Activated naive CD4-positive, alpha-beta T cell treated with anti-CD3 and anti-CD28 coated beads, Interleukin-2, amount 50 U/mL, for 24 hours (primary cell): Measurements from ENCODE around the gene CTDP1.

Experiments used
- H3K27ac Mint-ChIP-seq: one replicate; pipeline ENCODE4 v1.8.0; 2021; ENCODE audit warnings: mild to moderate bottlenecking, mixed read lengths
- H3K27me3 Mint-ChIP-seq: one replicate; pipeline ENCODE4 v1.8.0; 2021; ENCODE audit warnings: mixed read lengths
- H3K36me3 Mint-ChIP-seq: one replicate; pipeline ENCODE4 v1.8.0; 2021; ENCODE audit warnings: mixed read lengths
- H3K4me1 Mint-ChIP-seq: one replicate; pipeline ENCODE4 v1.8.0; 2021; ENCODE audit warnings: mixed read lengths
- H3K4me3 Mint-ChIP-seq: one replicate; pipeline ENCODE4 v1.8.0; 2021; ENCODE audit warnings: mild to moderate bottlenecking, mixed read lengths
- H3K9me3 Mint-ChIP-seq: one replicate; pipeline ENCODE4 v1.8.0; 2021; ENCODE audit warnings: mixed read lengths

The CTDP1 gene

DNA sequence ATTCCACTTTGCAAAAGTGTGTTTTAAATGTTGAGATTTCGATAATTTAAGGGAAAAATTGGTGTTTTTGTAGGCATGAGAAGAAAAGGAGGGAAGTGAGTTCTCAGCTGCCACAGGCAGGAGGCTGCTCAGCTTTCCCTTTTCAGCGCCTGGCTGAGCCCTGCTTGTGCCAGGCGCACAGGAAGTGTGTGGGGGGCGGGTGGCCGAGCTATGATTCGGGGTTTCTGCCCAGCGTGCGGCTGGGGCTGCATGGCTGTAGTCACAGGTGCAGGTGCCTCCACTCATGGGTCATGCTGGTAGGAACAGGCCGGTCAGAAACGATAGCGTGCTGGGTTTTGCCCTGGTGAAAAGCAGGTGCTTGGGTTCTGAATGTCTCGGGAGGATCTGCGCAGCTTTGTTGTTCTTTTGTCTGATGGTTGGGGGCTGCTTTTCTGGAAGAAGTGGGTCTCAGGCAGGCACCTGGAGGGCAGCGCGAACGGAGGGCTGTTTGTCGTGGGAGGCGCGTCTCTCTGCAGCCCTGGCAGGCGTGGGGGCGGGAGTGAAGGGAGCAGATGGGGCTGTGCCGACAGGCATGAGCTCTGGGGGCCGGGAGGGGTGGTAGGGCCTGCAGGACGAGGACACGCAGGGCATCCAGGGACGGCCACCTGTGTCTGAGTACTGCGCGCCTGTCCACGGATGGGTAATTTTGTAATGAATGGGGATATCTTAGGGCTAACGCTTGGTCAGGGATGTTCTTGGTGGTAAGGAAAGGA is 120.2 kb downstream of the CTDP1 start:
- Mint-ChIP-seq H3K4me3 (peak overlapping the region; percentile 33), H3K4me1 (peaks cover 20% of the 10 kb centered on the region), H3K27me3 (peaks cover 27% of the 10 kb centered on the region), H3K9me3 (no peaks in the 10 kb centered on the region), H3K36me3 (no peaks in the 10 kb centered on the region), H3K27ac (no peak overlapping the region)

DNA sequence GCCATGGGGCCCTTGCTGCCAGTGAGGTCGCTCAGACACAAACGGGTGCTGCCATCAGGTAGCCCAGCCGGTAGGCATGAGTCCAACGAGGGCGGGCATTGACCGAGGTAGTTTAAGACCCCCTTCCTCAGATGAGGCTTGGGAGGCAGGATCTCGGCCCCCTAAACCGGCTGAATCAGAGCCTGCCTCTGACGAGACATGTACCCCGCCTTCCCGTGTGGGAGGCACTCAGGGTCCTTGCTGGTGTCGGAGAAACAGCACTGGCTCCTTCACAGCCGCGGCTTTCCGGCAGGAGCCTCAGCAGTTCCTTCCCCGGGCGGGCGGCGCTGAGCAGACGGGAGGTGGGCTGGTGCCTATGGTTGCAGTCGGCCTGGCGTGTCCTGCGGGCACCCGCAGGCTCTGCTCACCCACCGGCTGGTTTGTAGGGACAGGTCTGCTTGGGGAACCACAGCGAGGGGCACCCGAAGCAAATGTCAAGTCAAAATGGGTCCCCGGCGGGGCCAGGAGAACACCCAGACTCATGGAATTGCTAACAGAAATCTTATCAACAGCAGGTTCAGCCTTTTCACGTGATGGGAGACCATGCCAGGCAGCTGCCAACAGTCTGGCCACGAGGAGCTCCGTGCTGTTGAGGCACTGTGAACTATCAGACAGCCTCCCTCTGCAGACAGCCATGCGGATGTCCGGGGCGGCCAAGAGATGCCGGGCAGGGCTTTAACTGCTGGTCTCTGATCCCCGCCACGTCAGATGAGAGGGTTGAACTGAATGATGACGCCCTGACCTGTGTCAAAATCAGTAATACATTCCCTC is 121.0 kb downstream of the CTDP1 start:
- no peaks in the 10 kb centered on the region for H3K36me3 Mint-ChIP-seq
- peaks cover 20% of the 10 kb centered on the region for H3K4me1 Mint-ChIP-seq
- no peaks in the 10 kb centered on the region for H3K9me3 Mint-ChIP-seq
- no peak overlapping the region for H3K4me3 Mint-ChIP-seq
- H3K27me3 Mint-ChIP-seq = peaks cover 23% of the 10 kb centered on the region
- no peak overlapping the region for H3K27ac Mint-ChIP-seq

DNA sequence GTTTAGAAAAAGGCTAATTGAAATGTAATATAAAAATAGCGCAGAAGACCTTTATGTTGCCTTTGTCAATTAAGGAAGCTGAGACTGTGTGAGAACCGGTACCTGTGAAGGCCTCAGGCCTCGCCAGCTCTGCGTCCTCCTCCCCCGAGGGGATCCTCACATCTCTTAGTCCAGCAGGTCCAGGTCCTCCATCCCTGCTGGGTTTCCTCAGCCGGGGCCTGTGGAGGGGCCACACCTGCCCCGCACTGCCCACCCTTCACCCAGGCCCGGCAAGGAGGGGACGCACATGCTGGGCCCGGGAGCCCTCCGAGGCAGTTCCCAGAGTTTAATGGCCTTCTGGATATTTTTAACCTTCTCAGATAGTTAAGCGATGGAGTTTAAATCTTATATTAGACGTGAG is 121.6 kb downstream of the CTDP1 start:
- no peaks in the 10 kb centered on the region for H3K36me3 Mint-ChIP-seq
- H3K27me3 Mint-ChIP-seq = peaks cover 23% of the 10 kb centered on the region
- no peak overlapping the region for H3K27ac Mint-ChIP-seq
- H3K4me1 Mint-ChIP-seq = peaks cover 20% of the 10 kb centered on the region
- H3K9me3 Mint-ChIP-seq = no peaks in the 10 kb centered on the region
- no peak overlapping the region for H3K4me3 Mint-ChIP-seq

DNA sequence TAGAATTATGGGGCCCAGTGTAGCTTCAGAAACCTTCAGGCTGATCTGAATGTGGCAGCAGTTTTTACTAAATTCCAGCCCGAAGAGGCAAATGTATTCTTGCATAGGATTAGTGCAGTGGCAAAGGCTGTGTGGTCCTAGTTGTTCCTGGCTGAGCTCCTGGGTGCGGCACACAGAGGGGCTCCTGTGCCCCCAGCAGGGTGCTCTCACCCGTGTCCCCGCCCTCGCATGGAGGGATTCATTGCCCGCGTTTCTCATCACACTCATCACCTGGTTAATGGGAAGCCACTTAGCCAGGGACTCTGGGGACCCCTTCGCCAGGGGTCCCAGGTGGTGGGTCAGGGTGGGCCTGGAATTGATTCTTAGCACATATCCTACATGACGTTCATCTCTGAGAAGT is 122.0 kb downstream of the CTDP1 start:
- Mint-ChIP-seq H3K4me1 (peaks cover 20% of the 10 kb centered on the region), H3K36me3 (no peaks in the 10 kb centered on the region), H3K4me3 (no peak overlapping the region), H3K9me3 (no peaks in the 10 kb centered on the region), H3K27ac (no peak overlapping the region), H3K27me3 (peaks cover 19% of the 10 kb centered on the region)

DNA sequence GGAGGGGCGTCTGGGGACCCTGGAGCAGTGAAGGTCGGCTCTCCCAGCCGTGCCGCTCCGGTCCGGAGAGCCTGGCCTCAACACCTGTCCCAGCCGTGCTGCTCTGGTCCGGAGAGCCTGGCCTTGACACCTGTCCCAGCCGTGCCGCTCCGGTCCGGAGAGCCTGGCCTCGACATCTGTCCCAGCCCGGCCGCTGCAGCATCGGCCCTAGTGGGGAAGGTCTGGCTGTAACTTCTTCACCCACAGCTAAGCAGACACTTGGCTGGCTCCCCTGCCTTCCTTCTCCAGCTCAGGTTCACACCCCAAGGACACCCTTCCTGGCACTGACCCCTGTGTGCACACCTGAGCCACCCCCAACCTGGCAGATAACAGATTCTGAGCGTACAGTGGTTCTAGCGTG is 122.7 kb downstream of the CTDP1 start:
- H3K9me3 Mint-ChIP-seq = no peaks in the 10 kb centered on the region
- H3K4me1 Mint-ChIP-seq = peaks cover 17% of the 10 kb centered on the region
- H3K27me3 Mint-ChIP-seq = peaks cover 15% of the 10 kb centered on the region
- no peak overlapping the region for H3K27ac Mint-ChIP-seq
- H3K4me3 Mint-ChIP-seq = no peak overlapping the region
- H3K36me3 Mint-ChIP-seq = no peaks in the 10 kb centered on the region

DNA sequence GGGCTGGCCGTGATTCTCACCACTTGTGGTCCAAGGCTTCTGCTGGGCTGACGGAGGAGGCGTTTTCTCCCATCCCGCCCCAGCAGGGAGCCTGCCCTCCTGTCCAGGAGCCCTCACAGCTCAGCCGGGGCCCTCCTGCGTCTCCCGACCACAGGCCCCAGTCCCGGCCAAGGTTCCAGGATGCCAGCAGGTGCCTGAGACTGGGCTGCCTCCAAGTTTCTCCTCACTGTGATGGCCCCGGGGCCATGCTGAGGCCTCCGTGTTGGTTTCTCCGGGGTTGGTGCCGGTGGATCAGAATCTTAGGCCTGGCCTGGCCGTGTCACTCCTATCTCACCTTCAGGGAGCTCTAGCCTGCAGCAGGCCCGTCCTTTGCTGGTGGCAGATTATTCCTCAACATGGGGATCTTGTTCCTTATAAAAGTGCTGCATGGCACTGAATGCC is 124.0 kb downstream of the CTDP1 start:
- no peak overlapping the region for H3K27ac Mint-ChIP-seq
- peaks cover 15% of the 10 kb centered on the region for H3K4me1 Mint-ChIP-seq
- H3K4me3 Mint-ChIP-seq = no peak overlapping the region
- H3K9me3 Mint-ChIP-seq = no peaks in the 10 kb centered on the region
- H3K27me3 Mint-ChIP-seq = peaks cover 13% of the 10 kb centered on the region
- H3K36me3 Mint-ChIP-seq = no peaks in the 10 kb centered on the region
